GM18505 (cell line): ENCODE measurements around the gene PLLP.

Source experiments
- ATAC-seq: cut with Tn5 transposase; IDR thresholded peaks from one replicate; pipeline ENCODE4 v1.9.1; 2021; ENCODE audit not compliant: unreplicated experiment
- POLR2A ChIP-seq: IDR thresholded peaks from 4 replicates; pipeline ENCODE4 v1.6.1; 2011; ENCODE audit warnings: borderline replicate concordance; ENCODE audit not compliant: insufficient read depth, insufficient read length; ENCODE audit errors: extremely low read depth

Gene PLLP, protein sequence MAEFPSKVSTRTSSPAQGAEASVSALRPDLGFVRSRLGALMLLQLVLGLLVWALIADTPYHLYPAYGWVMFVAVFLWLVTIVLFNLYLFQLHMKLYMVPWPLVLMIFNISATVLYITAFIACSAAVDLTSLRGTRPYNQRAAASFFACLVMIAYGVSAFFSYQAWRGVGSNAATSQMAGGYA

DNA sequence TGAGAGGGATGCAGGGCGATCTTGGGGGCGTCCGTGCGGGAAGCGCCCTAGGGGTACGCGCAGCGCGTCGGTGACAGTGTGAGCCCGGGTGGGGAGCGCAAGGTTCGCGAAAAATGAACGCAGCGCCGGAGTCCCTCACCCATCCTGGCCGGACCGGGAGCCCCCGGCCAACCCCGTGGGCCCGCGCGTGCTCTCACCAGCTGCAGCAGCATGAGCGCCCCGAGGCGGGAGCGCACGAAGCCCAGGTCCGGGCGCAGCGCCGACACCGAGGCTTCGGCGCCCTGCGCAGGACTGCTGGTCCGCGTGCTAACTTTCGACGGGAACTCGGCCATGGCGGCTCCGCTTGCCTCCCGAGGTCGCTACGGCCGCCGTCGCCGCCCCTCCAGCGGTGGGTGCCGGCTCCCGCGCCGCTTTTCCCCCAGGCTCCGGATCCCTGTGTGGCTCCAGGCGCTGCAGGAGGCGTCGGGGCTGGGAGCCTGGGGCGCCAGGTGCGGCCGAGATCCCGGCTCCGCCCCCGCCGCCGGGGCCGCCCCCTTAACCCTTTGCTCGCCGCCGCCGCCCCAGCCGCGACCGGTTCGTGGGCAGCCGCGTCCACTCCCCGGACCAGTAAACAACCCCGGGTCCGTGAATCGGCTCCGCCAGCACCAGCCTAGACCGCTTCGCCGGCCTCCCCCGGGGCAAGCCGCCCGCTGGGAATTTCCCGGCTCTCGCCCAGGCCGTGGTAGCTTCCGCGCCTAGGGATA, at the start of gene PLLP:
TSS of gene PLLP (minus strand) at position 464 of the 743 bp plus-strand sequence. CDS start at position 332, 132 bp downstream.
- no peak for TF ChIP-seq POLR2A
- no peak for ATAC-seq

DNA sequence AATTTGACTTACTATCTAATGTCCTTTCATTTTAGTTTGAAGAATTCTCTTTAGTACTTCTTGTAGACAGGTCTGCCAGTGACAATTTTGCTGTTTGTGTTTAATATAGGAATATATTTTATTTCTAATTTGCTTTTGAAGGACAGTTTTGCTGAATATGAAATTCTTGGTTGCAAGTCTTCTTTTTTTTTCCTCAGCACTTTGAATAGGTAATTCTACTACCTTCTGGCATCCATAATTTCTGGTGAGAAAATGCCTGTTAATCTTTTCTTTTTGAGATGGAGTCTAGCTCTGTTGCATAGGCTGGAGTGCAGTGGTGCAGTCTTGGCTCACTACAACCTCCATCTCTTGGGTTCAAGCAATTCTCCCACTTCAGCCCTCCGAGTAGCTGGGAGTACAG, 48.9 kb upstream of the PLLP start:
- TF ChIP-seq POLR2A = no peak
- ATAC-seq = no peak

DNA sequence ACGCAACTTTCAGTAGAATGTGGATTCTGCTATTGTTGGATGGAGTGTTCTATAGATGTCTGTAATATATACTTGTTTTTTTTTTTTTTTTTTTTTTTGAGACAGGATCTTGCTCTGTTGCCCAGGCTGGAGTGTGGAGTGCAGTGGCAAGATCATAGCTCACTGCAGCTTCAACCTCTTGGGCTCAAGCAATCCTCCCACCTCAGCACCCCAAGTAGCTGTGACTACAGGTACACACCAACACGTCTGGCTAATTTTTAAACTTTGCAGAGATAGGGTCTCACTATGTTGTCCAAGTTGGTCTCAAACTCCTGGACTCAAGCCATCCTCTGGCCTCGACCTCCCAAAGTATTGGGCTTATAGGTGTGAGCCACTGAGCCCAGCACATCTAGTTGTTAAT, 46.9 kb upstream of the PLLP start:
- no peak for TF ChIP-seq POLR2A
- ATAC-seq = no peak

DNA sequence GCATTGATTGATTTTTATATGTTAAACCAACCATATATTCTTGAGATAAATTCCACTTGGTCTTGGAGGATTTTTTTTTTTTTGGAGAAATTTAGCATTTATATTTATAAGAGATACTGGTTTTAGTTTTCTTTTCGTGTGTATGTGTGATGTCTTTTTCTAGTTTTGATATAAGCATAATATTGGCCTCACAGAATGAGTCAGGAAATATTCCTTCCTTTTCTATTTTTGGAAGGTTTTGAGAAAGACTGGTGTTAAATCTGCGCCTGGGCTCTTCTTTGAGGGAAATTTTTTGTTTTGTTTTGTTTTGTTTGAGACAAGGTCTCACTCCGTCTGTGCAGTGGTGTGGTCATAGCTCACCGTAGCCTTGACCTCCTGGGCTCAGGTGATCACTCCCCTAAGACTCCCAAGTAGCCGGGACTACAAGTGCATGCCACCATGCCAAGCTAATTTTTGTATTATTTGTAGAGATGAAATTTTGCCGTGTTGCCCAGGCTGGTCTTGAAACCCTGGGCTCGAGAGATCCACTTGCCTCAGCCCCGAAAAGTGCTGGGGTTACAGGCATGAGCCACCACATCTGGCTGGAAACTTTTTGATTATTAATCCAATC, 45.4 kb upstream of the PLLP start:
- ATAC-seq = no peak
- no peak for TF ChIP-seq POLR2A

DNA sequence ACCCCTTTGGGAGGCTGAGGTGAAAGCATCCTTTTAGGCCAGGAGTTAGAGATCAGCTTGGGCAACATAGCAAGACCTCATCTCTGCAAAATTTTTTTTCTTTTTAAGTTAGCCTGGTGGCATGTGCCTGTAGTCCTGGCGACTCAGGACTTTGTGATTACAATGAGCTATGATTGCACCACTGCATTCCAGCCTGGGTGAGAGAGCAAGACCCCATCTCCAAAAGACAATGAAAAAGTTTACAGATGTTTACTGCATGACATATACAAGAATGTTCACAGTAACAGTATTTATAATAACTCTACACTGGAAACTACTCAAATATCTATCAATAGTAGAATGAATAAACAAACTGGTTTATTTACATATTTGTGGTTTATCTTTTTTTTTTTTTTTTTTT, 41.0 kb upstream of the PLLP start:
- ATAC-seq = no peak
- TF ChIP-seq POLR2A = no peak

DNA sequence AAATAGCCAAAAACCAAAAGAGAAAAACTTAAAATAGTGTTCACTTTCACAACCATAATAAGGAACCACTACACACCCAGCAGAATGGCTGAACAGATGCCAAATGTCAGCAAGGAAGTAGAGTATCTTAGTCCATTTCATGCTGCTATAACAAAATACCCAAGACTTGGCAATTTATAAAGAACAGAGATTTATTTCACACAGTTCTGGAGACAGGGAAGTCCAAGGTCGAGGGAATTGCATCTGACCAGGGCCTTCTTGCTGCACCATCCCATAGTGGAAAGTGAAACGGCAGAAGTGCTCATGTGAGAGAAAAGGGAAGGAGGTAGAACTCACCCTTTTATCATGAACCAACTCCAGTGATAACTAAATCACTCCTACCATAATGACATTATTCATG, 40.3 kb upstream of the PLLP start:
- ATAC-seq = no peak
- no peak for TF ChIP-seq POLR2A

DNA sequence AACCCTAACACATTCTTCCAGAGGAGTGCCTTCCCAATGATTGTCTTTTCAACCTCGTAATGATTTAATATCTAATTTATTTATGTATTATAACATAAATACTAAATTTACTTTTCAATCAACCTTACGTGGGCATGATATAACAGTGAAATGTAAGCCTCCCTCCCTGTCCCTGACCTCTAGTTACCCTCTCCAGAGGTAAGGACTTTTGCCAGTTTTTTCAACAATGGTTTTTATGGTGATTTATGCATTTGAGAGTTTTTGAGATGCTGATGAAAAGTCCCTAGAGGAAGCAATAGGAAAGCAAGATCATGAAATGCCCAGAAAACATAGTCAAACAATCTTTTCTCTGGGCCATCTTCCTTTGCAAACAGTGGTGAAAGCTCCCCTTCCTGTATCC, 35.2 kb upstream of the PLLP start:
- ATAC-seq = no peak
- TF ChIP-seq POLR2A = no peak

DNA sequence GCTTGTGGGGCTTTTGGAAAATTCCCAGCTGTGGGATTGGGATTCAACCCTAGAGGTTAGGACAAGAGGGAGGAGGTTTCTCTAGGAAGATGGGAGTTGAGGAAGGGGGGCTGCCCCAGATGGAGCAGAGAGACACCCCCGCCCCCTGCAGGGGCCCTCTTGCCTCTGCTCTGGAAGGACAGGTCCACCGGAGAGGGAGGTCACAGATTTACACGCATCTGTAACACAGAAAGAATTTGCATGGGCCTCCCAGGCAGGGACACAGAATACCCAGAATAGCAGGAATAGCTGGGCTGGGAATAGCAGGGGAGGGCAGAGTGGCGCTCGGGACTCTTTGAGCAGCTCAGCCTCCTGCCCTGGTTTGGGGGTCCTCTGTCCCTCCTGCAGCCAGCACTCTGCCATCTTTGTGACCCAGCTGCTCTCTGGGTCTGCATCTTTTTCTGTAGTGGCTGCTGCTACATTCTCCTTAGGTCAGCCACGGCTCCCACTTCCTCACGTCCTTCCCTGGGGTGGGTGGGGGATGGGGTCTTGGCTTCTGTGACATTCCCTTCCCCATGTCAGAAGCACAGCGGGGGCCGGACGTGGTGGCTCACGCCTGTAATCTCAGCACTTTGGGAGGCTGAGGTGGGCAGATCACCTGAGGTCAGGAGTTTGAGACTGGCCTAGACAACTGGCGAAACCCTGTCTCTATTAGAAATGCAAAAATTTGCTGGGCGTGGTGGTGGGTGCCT, 33.9 kb upstream of the PLLP start:
- ATAC-seq = no peak
- no peak for TF ChIP-seq POLR2A

DNA sequence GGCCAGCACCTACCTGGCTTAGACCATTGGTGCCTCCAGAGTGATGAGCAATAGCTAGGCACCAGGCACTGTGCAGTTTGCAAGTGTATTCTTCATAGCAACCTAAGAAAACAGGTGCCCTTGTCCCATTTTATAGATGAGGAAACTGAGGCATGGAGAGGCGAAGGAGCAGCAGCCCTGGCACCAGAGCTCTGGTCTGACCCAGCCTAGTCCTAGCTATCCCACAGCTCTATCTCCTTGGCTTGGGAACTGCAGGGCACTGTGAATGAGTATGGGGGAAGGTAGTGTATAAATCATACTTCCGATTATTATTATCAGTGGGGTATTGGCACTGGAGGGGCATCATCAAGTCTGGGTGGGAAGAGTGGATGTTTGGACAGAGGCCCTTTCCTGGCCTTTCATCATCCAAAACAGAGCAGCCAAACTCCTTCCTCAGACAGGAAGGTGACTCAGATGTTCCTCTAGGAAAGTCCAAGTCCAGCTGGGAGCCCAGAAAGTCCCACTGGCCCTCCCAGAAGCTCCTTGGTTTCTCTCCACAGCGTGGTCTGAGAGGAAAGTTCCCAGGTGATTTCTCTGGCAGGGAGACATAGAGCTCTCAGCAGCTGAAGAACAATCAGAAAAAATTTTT, 32.0 kb upstream of the PLLP start:
- ATAC-seq = no peak
- no peak for TF ChIP-seq POLR2A

DNA sequence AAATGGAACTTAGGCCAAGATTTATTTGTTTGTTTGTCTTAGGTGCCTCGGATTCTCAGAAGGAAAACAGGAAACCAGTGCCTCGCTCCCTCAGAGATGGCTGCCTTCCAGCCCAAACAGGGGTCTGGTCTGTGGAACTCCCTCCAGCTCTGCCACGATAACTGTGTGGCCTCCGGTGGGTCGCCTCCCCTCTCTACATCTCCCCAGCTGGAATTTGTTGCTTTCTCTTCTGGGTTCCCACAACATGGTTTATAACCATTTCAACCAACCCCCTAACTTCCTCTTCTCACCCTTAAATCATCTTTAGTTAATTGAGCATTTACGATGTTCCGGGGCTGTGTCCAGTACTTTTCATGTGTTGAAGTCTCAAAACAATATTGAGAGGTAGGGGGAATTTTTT, 30.9 kb upstream of the PLLP start:
- no peak for TF ChIP-seq POLR2A
- no peak for ATAC-seq

DNA sequence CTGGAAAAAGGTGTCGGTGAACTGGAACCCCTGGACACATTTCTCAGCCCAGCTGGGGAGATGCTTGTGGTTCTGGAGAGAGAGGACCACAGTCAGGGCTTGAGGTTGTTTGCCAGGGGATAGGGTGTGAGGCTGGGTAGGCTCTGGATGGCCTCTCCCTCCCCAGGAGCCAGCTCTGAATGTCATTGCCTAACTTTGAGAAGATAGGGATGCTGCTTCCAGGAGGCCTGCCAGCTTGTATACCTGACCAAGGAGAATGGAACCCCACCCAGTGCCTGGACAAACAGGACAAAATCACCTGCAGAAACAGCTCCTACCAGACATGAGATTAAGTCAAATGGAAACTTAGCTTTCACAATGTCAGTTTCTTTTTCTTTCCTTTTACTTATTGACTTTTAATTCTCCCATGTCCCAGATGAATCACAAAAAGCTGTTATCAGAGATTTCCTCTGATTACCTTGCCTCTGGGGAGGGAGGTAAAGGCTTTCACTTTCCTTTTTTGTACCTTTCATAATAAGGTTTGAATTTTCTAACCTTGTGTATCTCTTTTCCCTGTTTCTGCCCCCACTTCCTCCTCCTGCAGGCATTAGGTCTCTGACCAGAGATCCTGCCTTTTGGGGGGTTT, 29.8 kb upstream of the PLLP start:
- TF ChIP-seq POLR2A = no peak
- ATAC-seq = no peak

DNA sequence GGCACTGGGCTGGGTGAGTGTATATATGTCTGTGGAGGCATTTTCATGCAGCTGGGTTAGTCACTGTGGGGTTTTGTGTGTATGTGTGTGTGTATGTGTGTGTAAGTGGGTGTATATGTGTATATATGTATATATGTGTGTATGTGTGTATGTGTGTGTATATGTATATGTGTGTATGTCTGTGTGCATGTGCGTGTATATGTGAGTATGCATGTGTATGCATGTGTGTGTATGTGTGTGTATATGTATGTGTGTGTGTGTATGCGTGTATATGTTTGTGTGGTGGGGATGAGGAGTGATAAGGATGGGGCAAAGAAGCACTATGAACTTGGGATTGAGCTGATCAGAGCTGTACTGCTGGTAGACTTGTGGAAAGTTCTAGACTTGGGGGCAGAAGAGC, 29.0 kb upstream of the PLLP start:
- no peak for ATAC-seq
- TF ChIP-seq POLR2A = no peak

DNA sequence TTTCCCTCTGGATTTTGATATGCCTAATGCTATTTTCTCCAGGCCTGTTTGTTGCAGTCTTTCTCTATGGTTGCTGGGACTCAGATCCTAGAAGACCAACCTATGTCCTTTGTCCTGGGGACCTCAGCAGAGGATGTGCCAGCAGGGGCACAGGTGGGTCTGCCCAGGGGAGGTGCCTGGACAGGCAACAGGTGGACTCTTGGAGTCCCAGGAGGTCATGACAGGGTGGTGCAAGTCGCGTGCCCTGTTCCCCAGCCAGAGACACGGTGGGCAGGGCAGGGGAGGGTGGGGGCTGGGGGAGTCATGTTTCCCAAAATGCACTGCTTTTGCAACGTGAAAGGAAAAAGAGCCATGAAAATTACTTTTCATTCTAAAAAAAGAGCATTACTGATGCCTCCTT, 26.3 kb upstream of the PLLP start:
- ATAC-seq = no peak
- TF ChIP-seq POLR2A = no peak

DNA sequence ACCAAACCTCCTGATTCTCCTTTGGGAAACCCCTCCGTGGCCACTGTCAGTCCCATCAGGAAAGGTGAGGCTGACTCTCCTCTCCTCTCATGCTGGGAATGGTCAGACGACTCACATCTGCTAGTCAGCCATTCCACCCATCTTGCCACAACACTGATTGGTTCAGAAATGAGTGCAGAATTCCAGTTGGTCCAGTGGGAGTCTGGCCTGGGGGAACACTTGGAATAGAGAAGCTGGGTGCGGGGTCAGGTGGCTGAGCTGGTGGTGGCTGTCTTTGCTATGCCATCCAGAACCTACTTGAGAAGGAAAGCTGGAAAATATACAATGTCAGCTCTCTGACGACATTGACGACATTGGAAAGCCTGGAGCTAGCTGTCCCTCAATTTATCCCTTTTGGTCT, 23.6 kb upstream of the PLLP start:
- no peak for ATAC-seq
- no peak for TF ChIP-seq POLR2A

DNA sequence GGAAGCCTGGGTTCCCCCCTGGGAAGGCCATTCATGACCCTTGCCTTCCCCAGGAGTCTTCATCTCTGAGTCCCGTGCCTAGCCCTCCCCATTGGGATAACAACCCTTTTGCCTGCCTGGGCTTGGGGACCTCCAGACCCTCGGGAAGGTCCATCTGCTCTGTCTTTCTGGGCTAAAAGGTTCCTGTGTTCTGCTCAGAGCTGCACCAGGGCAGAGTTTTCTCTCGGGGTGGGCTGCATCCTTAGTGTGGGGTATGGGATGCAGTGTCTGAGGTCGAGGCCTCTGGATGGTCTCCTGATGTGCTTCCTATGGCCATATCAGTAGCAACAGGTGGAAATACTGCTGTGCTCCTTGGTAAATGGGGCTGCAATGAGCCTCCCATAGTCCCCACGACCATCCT, 22.9 kb upstream of the PLLP start:
- TF ChIP-seq POLR2A = no peak

More for the DNA sequence above, 22.9 kb upstream of the PLLP start:
- no peak for ATAC-seq
